Right lobe of liver (tissue), 4 donors: Measurements from ENCODE around the gene LRBA.

Experiments
- CTCF ChIP-seq, 4 donors: fragments of 200-600 bp in 3 of 4; fragments of 450-650 bp in 1 of 4; IDR thresholded peaks; one replicate each; pipeline versions ENCODE4 v1.5.1 to v1.8.0; 2016 to 2022; ENCODE audit warnings: antibody characterized with exemption in 4 of 4, mild to moderate bottlenecking in 2 of 4
- POLR2A ChIP-seq: fragments of 450-650 bp; IDR thresholded peaks from one replicate; pipeline ENCODE4 v1.6.1; 2017; ENCODE audit warnings: antibody characterized with exemption, mild to moderate bottlenecking
- donor health status: DM: no; HTN: no; CAD: no.
- donor health status: DM: no; HTN: no; CAD: no.
- donor health status: DM: no; HTN: yes; CAD: no.

- TF ChIP-seq CTCF (IDR thresholded peaks at IDR 0.05) (no peak), POLR2A (no peak)
Observed at GRCh38 chr4:150988238-150988637, 26.8 kb downstream of the LRBA start.
